Neuron (in vitro differentiated cells): Measurements from ENCODE around the gene TM4SF1.

Source experiments
- H2AFZ ChIP-seq: one replicate; pipeline ENCODE4 v1.6.1; 2013; ENCODE audit warnings: low read depth, mild to moderate bottlenecking, inconsistent platforms, low read length, moderate library complexity
- H3K27me3 ChIP-seq: one replicate; pipeline ENCODE4 v1.6.1; 2013; ENCODE audit warnings: low read length; ENCODE audit not compliant: insufficient read depth
- H3K36me3 ChIP-seq: one replicate; pipeline ENCODE4 v1.6.1; 2013; ENCODE audit warnings: low read length; ENCODE audit not compliant: insufficient read depth
- H3K4me1 ChIP-seq: one replicate; pipeline ENCODE4 v1.6.1; 2013; ENCODE audit warnings: low read length; ENCODE audit not compliant: insufficient read depth
- H3K4me3 ChIP-seq: 2 replicates; pipeline ENCODE4 v1.5.1; 2013; ENCODE audit warnings: mild to moderate bottlenecking, low read length, moderate library complexity
- H3K9me3 ChIP-seq: one replicate; pipeline ENCODE4 v1.6.1; 2013; ENCODE audit warnings: low read length

The TM4SF1 gene

GRCh38 chr3:149378478-149379309, 1.2 kb upstream of the TM4SF1 start:
- Histone ChIP-seq H3K36me3 (no peaks in the 10 kb centered on the region), H3K27me3 (no peaks in the 10 kb centered on the region), H3K4me3 (no peak overlapping the region), H3K4me1 (no peaks in the 10 kb centered on the region), H3K9me3 (no peaks in the 10 kb centered on the region), H2AFZ (no peak overlapping the region)

DNA sequence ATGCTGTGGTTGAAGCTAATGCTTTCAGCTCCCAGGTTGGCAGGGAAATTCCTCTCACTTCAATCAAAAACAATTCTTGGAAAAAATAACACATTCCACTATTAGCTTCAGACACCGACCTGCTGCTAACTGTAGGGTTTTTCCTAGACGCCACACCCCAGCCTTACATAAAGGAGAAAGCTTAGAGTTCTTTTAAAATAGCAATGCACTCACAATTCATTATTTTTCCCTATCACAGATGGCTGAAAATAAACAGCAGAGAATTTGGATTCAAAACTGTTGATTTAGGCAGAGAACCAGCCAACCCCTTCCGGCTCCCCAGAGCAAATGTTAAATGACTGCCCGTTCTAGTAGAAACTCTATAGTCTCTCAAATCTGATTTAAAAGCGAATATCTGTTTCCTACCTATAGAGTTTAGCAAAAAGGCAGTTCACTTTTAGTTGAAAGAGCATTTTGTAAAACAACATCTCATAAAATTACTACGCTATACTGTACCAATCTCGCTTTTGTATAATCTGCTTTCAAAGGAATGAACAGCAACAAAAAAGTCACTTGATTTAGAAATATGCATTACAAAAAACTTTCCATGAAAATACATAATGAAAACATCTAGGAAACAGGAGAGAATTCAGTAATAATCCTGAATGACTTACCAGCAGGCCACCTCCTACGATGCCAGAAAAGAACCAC, 586 bp downstream of the TM4SF1 start:
- no peaks in the 10 kb centered on the region for H3K9me3 ChIP-seq
- H3K36me3 ChIP-seq = no peaks in the 10 kb centered on the region
- no peak overlapping the region for H3K4me3 ChIP-seq
- H3K4me1 ChIP-seq = no peaks in the 10 kb centered on the region
- no peak overlapping the region for H2AFZ ChIP-seq
- H3K27me3 ChIP-seq = no peaks in the 10 kb centered on the region

DNA sequence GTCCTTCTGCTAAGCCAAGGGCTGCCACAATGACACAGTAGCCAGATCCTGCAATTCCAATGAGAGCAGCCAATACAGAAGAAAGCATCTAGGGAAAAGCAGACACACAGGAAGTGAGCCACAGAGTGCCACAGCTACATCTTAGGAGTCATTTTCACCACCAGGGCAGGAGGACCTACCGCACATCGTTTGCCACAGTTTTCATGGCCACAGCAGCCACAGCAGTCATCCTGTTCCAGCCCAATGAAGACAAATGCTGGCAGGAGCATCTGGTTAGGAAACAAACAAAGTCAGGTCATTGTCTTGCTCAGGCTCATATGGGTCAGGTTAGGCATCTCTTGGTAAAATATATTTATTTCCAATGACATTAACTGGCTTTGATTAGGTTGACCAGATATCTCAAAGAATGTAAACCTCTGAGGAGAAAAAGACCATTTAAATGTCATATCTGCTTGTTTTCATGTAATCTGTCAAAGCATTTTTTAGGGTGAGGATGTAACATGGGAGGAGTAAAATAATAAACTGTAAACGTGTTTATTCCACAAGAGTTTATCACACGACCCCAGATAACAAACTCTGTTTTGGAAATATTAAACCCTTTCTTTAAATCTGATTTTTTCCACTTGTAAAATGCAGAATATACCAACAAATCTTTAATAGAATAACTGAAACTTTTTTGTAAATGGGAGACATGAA, 1.8 kb downstream of the TM4SF1 start:
- Histone ChIP-seq H3K9me3 (no peaks in the 10 kb centered on the region), H3K36me3 (no peaks in the 10 kb centered on the region), H3K27me3 (no peaks in the 10 kb centered on the region), H3K4me3 (no peak overlapping the region), H2AFZ (no peak overlapping the region), H3K4me1 (no peaks in the 10 kb centered on the region)

- Histone ChIP-seq H2AFZ (no peak overlapping the region), H3K4me1 (no peaks in the 10 kb centered on the region), H3K36me3 (no peaks in the 10 kb centered on the region), H3K4me3 (no peak overlapping the region), H3K9me3 (no peaks in the 10 kb centered on the region), H3K27me3 (no peaks in the 10 kb centered on the region)
Measured at GRCh38 chr3:149374793-149375500, 2.5 kb downstream of the TM4SF1 start.

- Histone ChIP-seq H3K9me3 (no peaks in the 10 kb centered on the region), H2AFZ (no peak overlapping the region), H3K36me3 (no peaks in the 10 kb centered on the region), H3K27me3 (no peaks in the 10 kb centered on the region), H3K4me1 (no peaks in the 10 kb centered on the region), H3K4me3 (no peak overlapping the region)
Measured at GRCh38 chr3:149374391-149374790, 3.1 kb downstream of the TM4SF1 start.

GRCh38 chr3:149373235-149374125, 4.0 kb downstream of the TM4SF1 start:
- Histone ChIP-seq H3K9me3 (no peaks in the 10 kb centered on the region), H3K4me3 (no peak overlapping the region), H3K27me3 (no peaks in the 10 kb centered on the region), H2AFZ (no peak overlapping the region), H3K4me1 (peaks cover 5% of the 10 kb centered on the region), H3K36me3 (no peaks in the 10 kb centered on the region)

- Histone ChIP-seq H3K27me3 (no peaks in the 10 kb centered on the region), H3K9me3 (no peaks in the 10 kb centered on the region), H2AFZ (no peak overlapping the region), H3K36me3 (no peaks in the 10 kb centered on the region), H3K4me3 (no peak overlapping the region), H3K4me1 (peaks cover 5% of the 10 kb centered on the region)
Measured at GRCh38 chr3:149371723-149372114, 5.7 kb downstream of the TM4SF1 start.

DNA sequence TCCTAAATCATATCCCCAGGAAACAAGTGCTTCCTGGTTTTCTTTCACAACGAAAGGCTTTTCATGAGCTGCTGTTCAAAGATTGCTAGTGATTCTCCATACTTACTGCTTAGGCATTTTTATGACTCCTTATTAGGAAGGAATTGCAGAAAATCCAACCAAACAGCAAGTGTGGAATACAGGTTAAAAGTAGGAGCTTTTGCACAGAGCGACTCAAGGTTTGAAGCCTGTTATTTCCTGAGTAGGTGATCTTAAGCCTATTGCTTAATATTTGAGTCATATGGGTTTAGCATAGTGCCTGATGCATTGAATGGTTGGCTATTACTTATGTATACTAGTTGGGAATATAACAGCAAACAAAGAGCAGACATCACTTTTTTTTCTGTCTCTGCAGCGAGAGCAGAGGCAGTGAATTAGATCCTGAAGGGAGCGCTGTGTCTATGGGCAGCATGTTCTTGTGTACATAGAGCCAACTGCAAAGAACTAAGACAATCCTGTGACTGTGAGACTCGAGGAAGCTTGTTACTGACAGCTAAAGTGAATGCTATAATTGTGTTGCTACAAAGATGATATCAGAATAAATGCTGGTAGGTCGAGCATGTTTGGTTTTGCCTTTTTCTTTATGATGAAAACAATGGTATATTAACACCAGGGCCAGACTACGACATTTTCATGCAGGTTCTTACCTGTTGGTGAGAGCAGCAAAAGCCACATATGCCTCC, 6.3 kb downstream of the TM4SF1 start:
- H3K4me3 ChIP-seq = no peak overlapping the region
- peaks cover 5% of the 10 kb centered on the region for H3K4me1 ChIP-seq
- H3K27me3 ChIP-seq = no peaks in the 10 kb centered on the region
- no peaks in the 10 kb centered on the region for H3K9me3 ChIP-seq
- no peak overlapping the region for H2AFZ ChIP-seq
- H3K36me3 ChIP-seq = no peaks in the 10 kb centered on the region

GRCh38 chr3:149369991-149370866, 7.2 kb downstream of the TM4SF1 start:
- Histone ChIP-seq H3K9me3 (no peaks in the 10 kb centered on the region), H3K36me3 (no peaks in the 10 kb centered on the region), H2AFZ (peak overlapping the region; percentile 9), H3K4me1 (peaks cover 5% of the 10 kb centered on the region), H3K4me3 (no peak overlapping the region), H3K27me3 (no peaks in the 10 kb centered on the region)

- Histone ChIP-seq H3K4me1 (peaks cover 5% of the 10 kb centered on the region), H3K27me3 (no peaks in the 10 kb centered on the region), H2AFZ (no peak overlapping the region), H3K9me3 (no peaks in the 10 kb centered on the region), H3K36me3 (no peaks in the 10 kb centered on the region), H3K4me3 (no peak overlapping the region)
Measured at GRCh38 chr3:149368674-149369497, 8.6 kb downstream of the TM4SF1 start.
